Skeletal muscle tissue (tissue), 4 donors: ENCODE data around the gene HMG20A. TPM values are rescaled to one million over a fixed set of nuclear protein-coding genes. Genes with fewer than 3 reads are reported as not detected.

Experiments
- H3K27ac ChIP-seq: one replicate; pipeline ENCODE4 v1.7.0; 2013; ENCODE audit warnings: mild to moderate bottlenecking, low read depth, low read length, inconsistent platforms
- H3K27me3 ChIP-seq, 3 donors: one replicate each; pipeline ENCODE4 v1.7.0; 2013; ENCODE audit warnings: low read length in 3 of 3; ENCODE audit not compliant: control insufficient read depth in 3 of 3, insufficient read depth in 3 of 3
- H3K36me3 ChIP-seq, 3 donors: one replicate each; pipeline ENCODE4 v1.7.0; 2013; ENCODE audit warnings: low read length in 3 of 3; ENCODE audit not compliant: control insufficient read depth in 3 of 3, insufficient read depth in 3 of 3
- H3K4me1 ChIP-seq, 3 donors: one replicate each; pipeline ENCODE4 v1.7.0; 2013; ENCODE audit warnings: low read length in 3 of 3, mild to moderate bottlenecking in 3 of 3; ENCODE audit not compliant: control insufficient read depth in 3 of 3, insufficient read depth in 3 of 3
- H3K4me3 ChIP-seq, 3 donors: one replicate each; pipeline ENCODE4 v1.7.0; 2013; ENCODE audit warnings: low read length in 3 of 3
- H3K9ac ChIP-seq, 3 donors: one replicate each; pipeline ENCODE4 v1.7.0; 2013; ENCODE audit warnings: low read length in 3 of 3, mild to moderate bottlenecking in 3 of 3, moderate library complexity in 2 of 3, low read depth in 1 of 3
- H3K9me3 ChIP-seq, 3 donors: one replicate each; pipeline ENCODE4 v1.7.0; 2013; ENCODE audit warnings: low read length in 3 of 3; ENCODE audit not compliant: control insufficient read depth in 3 of 3
- total RNA-seq: library from RNA; depleted of rRNA; stranded (reverse); fragments of >200 nt; gene quantifications from one replicate; pipeline ENCODE4 v1.2.3, GENCODE V29; 2014
- donor health status: Osteomylitis.

Gene HMG20A
- total RNA-seq, 1 donor from 2014 or later: 30.3 TPM

DNA sequence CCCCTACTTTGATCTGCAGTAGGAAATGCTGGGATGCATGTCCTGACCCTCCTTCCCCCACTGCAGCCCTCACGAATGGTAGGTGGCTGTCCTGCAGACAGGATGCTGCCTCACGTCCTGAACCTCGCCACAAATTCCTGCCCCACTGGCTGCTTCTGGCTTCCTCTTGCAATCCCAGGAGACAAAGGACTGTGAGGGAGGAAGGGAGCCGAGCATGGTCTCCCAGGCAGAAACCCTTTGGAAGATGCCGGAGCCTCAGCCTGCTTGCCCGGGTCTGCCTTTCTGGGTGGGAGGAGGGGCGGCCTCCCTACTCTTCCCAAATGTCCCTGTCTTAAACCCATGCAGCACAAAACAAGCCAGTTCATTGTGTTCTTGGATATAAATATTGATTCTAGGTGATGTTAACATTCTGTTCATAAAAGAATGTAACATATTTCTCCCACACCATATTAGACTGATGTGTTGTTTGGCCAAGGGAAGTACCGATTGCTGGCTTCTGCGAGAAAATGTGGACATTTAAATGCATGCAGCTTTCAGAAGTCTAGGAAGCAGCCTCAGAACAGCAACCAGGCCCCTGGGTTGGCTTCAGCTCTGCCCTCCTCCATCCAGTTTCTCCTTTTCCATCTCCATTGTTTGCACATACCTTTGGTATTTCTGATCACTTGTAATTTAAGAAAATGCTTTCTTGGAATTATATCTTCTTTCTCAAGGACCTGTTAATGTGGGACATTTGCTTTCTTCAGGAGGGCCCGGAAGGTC lies 75.3 kb downstream of the HMG20A start:
- peaks cover 37 to 47% (median 41%) of the 10 kb centered on the region in 3 donors for H3K4me1 ChIP-seq
- H3K9ac ChIP-seq: peak overlapping the region in 1 of 3 donors; percentile 85
- H3K9me3 ChIP-seq: no peaks in the 10 kb centered on the region
- no peaks in the 10 kb centered on the region for H3K27me3 ChIP-seq
- H3K27ac ChIP-seq: peak overlapping the region; percentile 76
- H3K36me3 ChIP-seq: no peaks in the 10 kb centered on the region
- H3K4me3 ChIP-seq: no peak overlapping the region

- Histone ChIP-seq H3K27ac (peak overlapping the region; percentile 76), H3K27me3 (no peaks in the 10 kb centered on the region), H3K4me3 (peak overlapping the region; percentile 49 to 65 (median 55)), H3K4me1 (peaks cover 37 to 44% (median 41%) of the 10 kb centered on the region in 3 donors), H3K36me3 (no peaks in the 10 kb centered on the region), H3K9me3 (no peaks in the 10 kb centered on the region), H3K9ac (peak overlapping the region; percentile 60 to 85 (median 76))
Measured at GRCh38 chr15:77496715-77497109, 76.0 kb downstream of the HMG20A start.

DNA sequence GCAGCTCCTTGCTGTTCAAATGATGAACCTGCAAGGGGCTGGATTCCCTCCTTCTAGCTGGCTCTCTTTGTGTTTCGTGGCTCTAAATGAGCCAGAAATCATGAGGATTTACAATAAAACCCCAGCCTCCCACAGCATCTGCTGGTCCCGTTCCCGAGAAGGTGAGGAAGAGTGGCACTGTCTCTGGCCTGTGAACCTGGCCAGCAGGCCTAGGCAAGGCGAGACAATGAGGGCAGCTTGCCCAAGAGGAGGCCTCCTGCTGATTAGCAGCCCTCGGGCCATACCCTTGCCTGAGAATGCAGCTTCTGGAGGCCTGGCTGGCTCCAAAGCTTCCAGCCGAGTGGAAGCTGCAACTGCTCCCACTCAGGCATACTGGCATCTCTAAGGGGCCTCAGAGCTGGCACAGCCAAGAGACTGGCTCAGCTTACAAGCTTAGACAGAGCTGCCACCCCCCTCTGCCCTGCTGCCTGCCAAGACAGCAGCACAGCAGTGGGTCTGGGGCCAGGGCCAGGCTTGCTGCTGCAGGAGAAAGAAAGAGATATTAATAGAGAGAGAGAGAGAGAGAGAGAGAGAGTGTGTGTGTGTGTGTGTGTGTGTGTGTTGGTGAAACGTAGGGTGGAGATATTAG lies 76.5 kb downstream of the HMG20A start:
- peaks cover 37 to 44% (median 41%) of the 10 kb centered on the region in 3 donors for H3K4me1 ChIP-seq
- H3K4me3 ChIP-seq: peak overlapping the region; percentile 49 to 65 (median 55)
- no peaks in the 10 kb centered on the region for H3K36me3 ChIP-seq
- no peaks in the 10 kb centered on the region for H3K9me3 ChIP-seq
- H3K27ac ChIP-seq: peak overlapping the region; percentile 76
- H3K9ac ChIP-seq: peak overlapping the region; percentile 60 to 85 (median 76)
- no peaks in the 10 kb centered on the region for H3K27me3 ChIP-seq

DNA sequence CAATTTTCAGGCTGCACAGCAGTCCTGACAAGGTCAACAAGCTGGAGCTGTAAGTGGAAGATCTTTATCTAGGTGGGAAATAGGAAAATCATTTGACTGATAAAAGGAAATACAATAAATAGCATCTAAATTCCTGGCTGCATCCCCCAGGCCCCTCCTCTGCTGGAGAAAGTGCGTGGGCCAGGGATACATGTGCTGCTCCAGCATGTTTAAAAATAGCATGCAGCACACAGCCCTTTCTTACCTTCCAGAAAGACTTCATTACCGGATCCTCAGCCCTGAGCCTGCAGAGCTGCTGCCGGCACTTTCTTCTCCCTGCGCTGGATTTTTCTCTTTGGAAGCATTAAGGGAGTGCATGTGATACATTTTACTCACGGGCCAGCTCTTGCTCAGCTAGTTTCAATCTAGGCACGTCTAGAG lies 77.3 kb downstream of the HMG20A start:
- Histone ChIP-seq H3K27ac (peak overlapping the region; percentile 76), H3K9me3 (no peaks in the 10 kb centered on the region), H3K27me3 (no peaks in the 10 kb centered on the region), H3K4me1 (peaks cover 37 to 44% (median 41%) of the 10 kb centered on the region in 3 donors), H3K36me3 (no peaks in the 10 kb centered on the region), H3K4me3 (peak overlapping the region; percentile 34 to 57 (median 41)), H3K9ac (peak overlapping the region; percentile 60 to 85 (median 76))

GRCh38 chr15:77499087-77499760 lies 78.5 kb downstream of the HMG20A start:
- peak overlapping the region; percentile 76 for H3K27ac ChIP-seq
- H3K9me3 ChIP-seq: no peaks in the 10 kb centered on the region
- H3K27me3 ChIP-seq: no peaks in the 10 kb centered on the region
- peaks cover 44 to 53% (median 49%) of the 10 kb centered on the region in 3 donors for H3K4me1 ChIP-seq
- peak overlapping the region in 1 of 3 donors; percentile 76 for H3K9ac ChIP-seq
- no peaks in the 10 kb centered on the region for H3K36me3 ChIP-seq
- H3K4me3 ChIP-seq: no peak overlapping the region

DNA sequence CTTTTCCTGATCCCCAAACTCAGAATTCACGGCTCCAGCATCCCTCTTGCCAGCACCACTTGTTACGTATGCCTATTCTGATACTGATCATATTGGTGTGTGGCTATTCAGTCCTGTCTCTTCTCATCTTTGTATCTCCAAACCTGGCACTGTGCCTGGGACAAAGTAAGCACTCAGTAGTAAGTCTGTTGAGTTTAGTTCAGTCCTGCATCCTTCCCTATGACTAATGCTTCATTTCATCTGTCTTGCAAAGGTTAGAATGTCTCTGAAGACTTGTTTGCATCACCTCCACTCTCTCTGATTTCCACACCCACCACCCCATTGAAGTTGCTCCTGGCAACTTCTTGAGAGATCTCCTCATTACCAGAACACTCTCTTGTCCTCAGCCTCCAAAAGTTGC lies 80.3 kb downstream of the HMG20A start:
- H3K27me3 ChIP-seq: no peaks in the 10 kb centered on the region
- no peak overlapping the region for H3K4me3 ChIP-seq
- no peaks in the 10 kb centered on the region for H3K9me3 ChIP-seq
- no peak overlapping the region for H3K27ac ChIP-seq
- peaks cover 0 to 2% (median 0%) of the 10 kb centered on the region in 3 donors for H3K36me3 ChIP-seq
- peaks cover 54 to 62% (median 55%) of the 10 kb centered on the region in 3 donors for H3K4me1 ChIP-seq
- no peak overlapping the region for H3K9ac ChIP-seq

GRCh38 chr15:77502379-77503095 lies 81.8 kb downstream of the HMG20A start:
- peaks cover 0 to 2% (median 0%) of the 10 kb centered on the region in 3 donors for H3K36me3 ChIP-seq
- no peaks in the 10 kb centered on the region for H3K9me3 ChIP-seq
- H3K4me1 ChIP-seq: peaks cover 53 to 61% (median 54%) of the 10 kb centered on the region in 3 donors
- H3K27me3 ChIP-seq: no peaks in the 10 kb centered on the region
- H3K9ac ChIP-seq: no peak overlapping the region
- H3K4me3 ChIP-seq: no peak overlapping the region
- no peak overlapping the region for H3K27ac ChIP-seq

DNA sequence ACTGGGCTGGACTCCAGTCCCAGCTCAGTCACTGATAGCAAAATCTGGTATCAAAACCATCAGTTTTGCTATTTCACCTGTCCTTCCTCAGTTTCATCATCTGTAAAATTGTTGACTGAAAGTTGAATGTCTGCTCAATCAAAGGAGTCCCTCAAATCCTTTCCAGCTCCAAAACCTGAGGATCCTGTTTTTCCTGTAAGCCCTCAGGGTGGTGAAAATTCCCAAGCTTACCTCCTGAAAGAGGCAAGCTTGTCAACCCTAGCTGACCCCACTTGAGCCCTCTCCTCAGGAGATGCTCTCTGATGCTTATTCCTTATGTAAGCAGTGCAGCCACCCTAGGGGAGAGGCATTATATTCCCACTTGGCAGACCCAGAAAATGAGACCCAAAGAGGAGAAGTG lies 82.6 kb downstream of the HMG20A start:
- H3K36me3 ChIP-seq: peaks cover 0 to 2% (median 0%) of the 10 kb centered on the region in 3 donors
- no peak overlapping the region for H3K27ac ChIP-seq
- no peak overlapping the region for H3K4me3 ChIP-seq
- H3K4me1 ChIP-seq: peaks cover 53 to 63% (median 54%) of the 10 kb centered on the region in 3 donors
- H3K9ac ChIP-seq: no peak overlapping the region
- no peaks in the 10 kb centered on the region for H3K9me3 ChIP-seq
- H3K27me3 ChIP-seq: no peaks in the 10 kb centered on the region

DNA sequence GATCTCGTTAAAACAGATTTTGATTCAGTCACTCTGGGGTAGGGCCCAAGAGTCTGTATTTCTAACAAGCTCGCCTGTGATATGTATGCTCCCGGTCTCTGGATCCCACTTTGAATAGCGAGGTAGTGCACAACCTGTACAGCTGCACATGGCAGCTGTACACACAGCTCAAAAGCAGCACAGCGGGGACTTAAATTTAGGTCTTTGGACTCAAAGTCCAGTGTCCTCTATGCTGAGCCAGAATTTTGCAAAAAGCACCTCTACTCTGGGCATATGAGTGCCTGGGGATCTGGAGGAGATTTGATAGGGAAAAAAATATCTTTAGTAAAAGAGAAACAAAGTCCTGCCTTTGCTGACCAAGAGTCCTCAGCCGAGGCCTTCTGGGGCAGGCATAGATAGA lies 83.1 kb downstream of the HMG20A start:
- no peak overlapping the region for H3K4me3 ChIP-seq
- peaks cover 0 to 2% (median 0%) of the 10 kb centered on the region in 3 donors for H3K36me3 ChIP-seq
- H3K9me3 ChIP-seq: no peaks in the 10 kb centered on the region
- no peaks in the 10 kb centered on the region for H3K27me3 ChIP-seq
- no peak overlapping the region for H3K9ac ChIP-seq
- H3K4me1 ChIP-seq: peaks cover 53 to 63% (median 54%) of the 10 kb centered on the region in 3 donors
- no peak overlapping the region for H3K27ac ChIP-seq
